ENCODE data around the gene FAIM2. TPM values are rescaled to one million over a fixed set of nuclear protein-coding genes. Genes with fewer than 3 reads are reported as not detected.

Gene FAIM2
- total and polyA plus RNA-seq, 4 donors, result 18.1 to 203 (median 130) TPM

DNA sequence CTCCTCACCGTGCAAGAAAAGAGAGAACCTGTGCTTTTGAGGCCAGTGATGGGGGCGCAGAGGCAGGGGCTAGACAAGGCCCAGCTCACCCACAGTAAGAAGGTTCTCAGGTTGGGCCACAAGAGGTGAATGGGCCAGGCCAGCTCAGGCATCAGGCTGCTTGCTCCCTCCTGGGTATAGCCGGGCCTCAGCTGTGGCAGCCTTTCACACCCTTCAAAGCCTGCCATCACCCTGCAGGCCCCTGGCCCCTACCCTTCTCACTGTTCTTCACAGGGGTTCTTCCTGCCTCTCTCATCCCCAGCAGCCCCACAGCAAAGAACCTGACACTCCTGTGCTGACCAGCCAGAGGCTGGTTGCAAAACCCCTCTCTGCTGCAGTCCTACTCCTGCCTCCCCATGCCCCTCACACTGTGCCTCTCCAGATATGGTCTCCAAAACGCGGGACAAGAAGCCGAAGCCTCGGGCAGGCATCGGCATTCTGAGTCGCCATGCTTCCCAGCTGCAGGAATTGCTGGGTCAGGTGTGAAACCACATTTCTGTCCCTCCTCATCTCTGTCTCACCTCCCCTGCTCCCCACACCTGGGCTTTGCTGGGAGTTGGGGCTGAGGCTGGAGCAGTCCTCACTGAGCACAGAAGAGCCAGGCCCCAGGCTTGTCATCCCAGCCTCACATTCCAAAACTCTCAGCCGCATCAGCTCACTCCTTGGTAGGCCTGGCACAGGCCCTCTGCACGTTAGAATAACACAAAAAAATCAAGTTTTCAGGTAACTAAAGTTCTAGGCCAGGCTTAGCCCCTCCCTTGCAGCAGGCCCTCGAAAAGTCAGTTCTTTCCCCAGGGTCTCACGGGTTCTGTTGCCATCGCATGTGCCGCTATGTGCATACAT lies 6.9 kb upstream of the FAIM2 start:
- H3K9me3 ChIP-seq (ENCODE audit: control insufficient read depth, insufficient read depth, low read length), result no peaks in the 10 kb centered on the region
- 93% methylated on average over 15 of the region's 15 CpGs for WGBS (ENCODE audit: insufficient coverage)
- H3K27ac ChIP-seq (ENCODE audit: low read depth, low read length), result no peak overlapping the region
- H3K4me1 ChIP-seq (ENCODE audit: control insufficient read depth, insufficient read depth, low read length), result peaks cover 26% of the 10 kb centered on the region
- H3K27me3 ChIP-seq (ENCODE audit: control insufficient read depth, insufficient read depth, low read length), result no peaks in the 10 kb centered on the region
- H3K4me3 ChIP-seq (ENCODE audit: low read depth, low read length), result no peak overlapping the region
- no peak for DNase-seq (ENCODE audit: low read depth in 4 of 6, low spot score in 6 of 6)
- peaks cover 2% of the 10 kb centered on the region for H3K36me3 ChIP-seq (ENCODE audit: control insufficient read depth, insufficient read depth, low read length)

DNA sequence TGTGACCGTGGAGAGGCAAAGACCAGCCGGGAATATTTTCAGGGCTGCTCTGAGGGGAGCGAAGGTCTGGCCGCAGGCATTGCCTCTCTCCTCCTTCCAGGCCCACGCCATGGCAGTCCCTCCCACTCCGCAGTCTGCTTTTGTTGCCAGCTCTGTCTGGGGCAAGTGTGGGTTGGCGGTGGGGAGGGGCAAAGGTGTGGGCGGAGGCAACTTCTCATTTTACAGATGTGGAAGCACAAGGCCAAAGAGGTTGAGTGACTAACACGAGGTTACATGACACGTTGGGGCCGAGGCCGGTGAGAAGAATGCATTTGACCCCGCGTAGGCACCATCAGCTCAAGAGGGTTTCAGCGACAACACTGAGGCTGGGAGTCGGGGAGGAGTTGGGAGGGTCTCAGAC lies 6.1 kb upstream of the FAIM2 start:
- Histone ChIP-seq H3K27ac (ENCODE audit: low read depth, low read length) (no peak overlapping the region), H3K4me1 (ENCODE audit: control insufficient read depth, insufficient read depth, low read length) (peaks cover 30% of the 10 kb centered on the region)
- 44% methylated on average over 4 of the region's 16 CpGs for WGBS (ENCODE audit: insufficient coverage)

DNA sequence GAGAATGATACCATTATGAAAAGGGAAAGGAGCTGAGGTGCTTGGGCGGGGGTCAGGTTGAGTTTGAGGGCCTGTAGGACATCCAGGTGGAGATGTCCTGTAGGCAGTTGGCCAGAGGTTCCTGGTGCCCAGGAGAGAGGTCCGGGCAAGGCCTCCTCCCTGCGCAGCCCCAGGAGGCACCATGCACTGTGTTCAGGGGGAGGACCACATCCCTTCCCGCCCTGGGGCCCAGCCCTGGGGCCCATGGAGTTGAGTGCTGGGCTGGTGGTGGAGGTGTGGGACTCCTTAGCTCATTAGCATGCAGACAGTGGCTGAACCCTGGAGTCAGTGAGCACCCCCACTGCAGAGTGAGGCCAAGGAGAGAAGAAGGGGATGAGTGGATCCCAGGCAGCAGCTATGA lies 5.7 kb upstream of the FAIM2 start:
- WGBS (ENCODE audit: insufficient coverage), result 78% methylated on average over 4 of the region's 4 CpGs
- no peak overlapping the region for H3K27ac ChIP-seq (ENCODE audit: low read depth, low read length)

More for the DNA sequence above, 6.1 kb upstream of the FAIM2 start:
- no peak overlapping the region for H3K4me3 ChIP-seq (ENCODE audit: low read depth, low read length)
- H3K36me3 ChIP-seq (ENCODE audit: control insufficient read depth, insufficient read depth, low read length), result peaks cover 2% of the 10 kb centered on the region
- no peaks in the 10 kb centered on the region for H3K27me3 ChIP-seq (ENCODE audit: control insufficient read depth, insufficient read depth, low read length)
- H3K9me3 ChIP-seq (ENCODE audit: control insufficient read depth, insufficient read depth, low read length), result no peaks in the 10 kb centered on the region
- no peak for DNase-seq (ENCODE audit: low read depth in 4 of 6, low spot score in 6 of 6)

DNA sequence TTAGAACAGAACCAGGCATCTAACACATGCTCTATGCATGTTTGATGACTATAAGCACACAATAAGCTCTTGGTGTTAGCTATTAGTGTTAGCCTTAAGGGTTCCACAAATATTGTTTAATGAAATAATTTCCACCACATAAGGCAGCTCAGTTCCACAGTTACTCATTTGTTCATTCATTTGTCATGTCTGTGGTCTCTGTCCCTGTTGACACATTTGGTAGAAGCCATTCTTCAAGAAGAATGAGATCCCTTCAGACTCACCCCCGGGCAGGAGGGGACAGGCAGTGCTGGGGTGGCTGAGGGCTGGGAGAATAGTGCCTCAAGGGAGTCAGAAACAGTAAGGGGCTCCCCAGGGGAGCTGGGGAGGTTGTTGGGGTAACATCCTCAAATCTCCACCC lies 3.7 kb upstream of the FAIM2 start:
- Histone ChIP-seq H3K4me3 (ENCODE audit: low read depth, low read length) (no peak overlapping the region), H3K9me3 (ENCODE audit: control insufficient read depth, insufficient read depth, low read length) (no peaks in the 10 kb centered on the region), H3K4me1 (ENCODE audit: control insufficient read depth, insufficient read depth, low read length) (peaks cover 40% of the 10 kb centered on the region), H3K27ac (ENCODE audit: low read depth, low read length) (no peak overlapping the region), H3K27me3 (ENCODE audit: control insufficient read depth, insufficient read depth, low read length) (no peaks in the 10 kb centered on the region), H3K36me3 (ENCODE audit: control insufficient read depth, insufficient read depth, low read length) (peaks cover 2% of the 10 kb centered on the region)
- no CpG with 5 or more reads among the region's 1 CpG for WGBS (ENCODE audit: insufficient coverage)
- DNase-seq (ENCODE audit: low read depth in 4 of 6, low spot score in 6 of 6), result peak in 1 of 6 donors; percentile 24

More for the DNA sequence above, 5.7 kb upstream of the FAIM2 start:
- H3K9me3 ChIP-seq (ENCODE audit: control insufficient read depth, insufficient read depth, low read length), result no peaks in the 10 kb centered on the region
- no peak overlapping the region for H3K4me3 ChIP-seq (ENCODE audit: low read depth, low read length)
- H3K4me1 ChIP-seq (ENCODE audit: control insufficient read depth, insufficient read depth, low read length), result peaks cover 32% of the 10 kb centered on the region
- DNase-seq (ENCODE audit: low read depth in 4 of 6, low spot score in 6 of 6), result no peak
- H3K27me3 ChIP-seq (ENCODE audit: control insufficient read depth, insufficient read depth, low read length), result no peaks in the 10 kb centered on the region
- H3K36me3 ChIP-seq (ENCODE audit: control insufficient read depth, insufficient read depth, low read length), result peaks cover 2% of the 10 kb centered on the region

DNA sequence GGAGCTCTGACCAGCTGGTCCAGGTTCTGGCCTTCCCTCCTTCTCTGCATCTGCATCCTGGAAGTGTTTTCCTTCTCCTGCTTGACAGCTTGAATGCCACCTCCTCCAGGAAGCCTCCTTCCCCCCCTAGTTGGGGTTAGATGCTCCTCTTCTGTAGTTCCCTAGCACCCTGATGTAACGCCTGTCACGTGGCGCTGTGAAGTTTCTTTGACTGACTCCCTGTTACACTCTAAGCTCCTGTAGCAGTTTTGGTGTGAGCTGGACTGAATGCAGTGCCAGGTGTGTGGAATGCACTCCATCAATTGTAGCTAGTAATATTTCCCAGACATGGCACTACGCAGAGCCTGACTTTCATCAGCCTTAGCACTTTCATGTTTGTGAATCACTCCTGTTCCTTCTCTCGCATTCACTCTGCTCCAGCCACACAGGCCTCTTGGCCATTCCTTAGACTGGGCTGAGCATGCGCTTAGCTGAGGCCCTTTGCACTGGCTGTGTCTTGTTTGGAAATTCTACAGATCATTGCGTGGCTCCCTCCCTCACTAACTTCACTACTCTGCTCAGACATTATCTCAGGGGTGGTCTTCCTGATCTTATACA lies 2.1 kb upstream of the FAIM2 start:
- no peak overlapping the region for H3K27ac ChIP-seq (ENCODE audit: low read depth, low read length)
- no peak for DNase-seq (ENCODE audit: low read depth in 4 of 6, low spot score in 6 of 6)
- peaks cover 12% of the 10 kb centered on the region for H3K36me3 ChIP-seq (ENCODE audit: control insufficient read depth, insufficient read depth, low read length)
- WGBS (ENCODE audit: insufficient coverage), result 93% methylated on average over 3 of the region's 7 CpGs
- no peaks in the 10 kb centered on the region for H3K9me3 ChIP-seq (ENCODE audit: control insufficient read depth, insufficient read depth, low read length)
- peaks cover 53% of the 10 kb centered on the region for H3K4me1 ChIP-seq (ENCODE audit: control insufficient read depth, insufficient read depth, low read length)
- no peak overlapping the region for H3K4me3 ChIP-seq (ENCODE audit: low read depth, low read length)
- no peaks in the 10 kb centered on the region for H3K27me3 ChIP-seq (ENCODE audit: control insufficient read depth, insufficient read depth, low read length)

DNA sequence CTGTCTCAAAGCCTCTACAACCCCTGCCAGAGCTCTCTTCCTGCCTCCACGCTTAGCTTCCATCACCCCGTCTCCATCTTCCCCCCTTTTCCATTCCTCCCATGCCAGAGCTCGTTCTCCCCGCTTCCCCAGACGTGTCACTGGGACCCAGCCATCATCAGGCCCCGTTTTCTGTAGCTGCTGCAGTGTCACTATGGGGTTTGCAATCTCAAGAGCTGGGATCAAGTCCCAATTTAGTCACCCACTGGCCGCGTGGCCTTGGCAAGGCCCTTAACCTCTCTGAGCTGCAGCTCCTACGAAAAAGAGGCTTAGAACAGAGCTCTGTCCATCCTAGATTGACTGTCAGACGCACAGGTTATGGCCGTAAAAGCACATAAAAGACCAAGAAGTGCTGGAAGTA lies 901 bp upstream of the FAIM2 start:
- no peak overlapping the region for H3K4me3 ChIP-seq (ENCODE audit: low read depth, low read length)
- WGBS (ENCODE audit: insufficient coverage), result 85% methylated on average over 11 of the region's 11 CpGs
- H3K9me3 ChIP-seq (ENCODE audit: control insufficient read depth, insufficient read depth, low read length), result no peaks in the 10 kb centered on the region
- peaks cover 23% of the 10 kb centered on the region for H3K36me3 ChIP-seq (ENCODE audit: control insufficient read depth, insufficient read depth, low read length)
- H3K4me1 ChIP-seq (ENCODE audit: control insufficient read depth, insufficient read depth, low read length), result peaks cover 45% of the 10 kb centered on the region
- peak overlapping the region; percentile 65 for H3K27ac ChIP-seq (ENCODE audit: low read depth, low read length)
- no peaks in the 10 kb centered on the region for H3K27me3 ChIP-seq (ENCODE audit: control insufficient read depth, insufficient read depth, low read length)
- no peak for DNase-seq (ENCODE audit: low read depth in 4 of 6, low spot score in 6 of 6)

DNA sequence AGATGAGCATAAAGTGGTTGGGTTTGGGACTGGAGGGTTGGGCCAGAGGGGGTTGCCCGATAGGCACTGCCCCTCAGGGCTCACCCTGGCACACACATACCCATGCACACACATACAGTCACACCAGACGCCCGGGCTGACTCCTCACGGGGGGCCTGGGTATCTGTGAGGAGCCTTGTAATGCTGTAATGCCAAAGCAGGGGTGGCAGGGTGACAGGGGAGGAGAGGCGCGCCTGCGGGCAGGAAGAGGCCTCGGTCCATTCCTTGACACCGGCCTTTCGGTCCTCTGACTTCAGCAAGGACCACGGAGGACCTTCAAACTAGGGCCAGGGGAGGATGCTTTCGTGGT lies 375 bp downstream of the FAIM2 start:
- H3K27ac ChIP-seq (ENCODE audit: low read depth, low read length), result peak overlapping the region; percentile 62
- peak overlapping the region; percentile 47 for H3K4me3 ChIP-seq (ENCODE audit: low read depth, low read length)
- peaks cover 31% of the 10 kb centered on the region for H3K36me3 ChIP-seq (ENCODE audit: control insufficient read depth, insufficient read depth, low read length)
- no peaks in the 10 kb centered on the region for H3K9me3 ChIP-seq (ENCODE audit: control insufficient read depth, insufficient read depth, low read length)
- peaks cover 41% of the 10 kb centered on the region for H3K4me1 ChIP-seq (ENCODE audit: control insufficient read depth, insufficient read depth, low read length)
- H3K27me3 ChIP-seq (ENCODE audit: control insufficient read depth, insufficient read depth, low read length), result no peaks in the 10 kb centered on the region
- 18% methylated on average over 8 of the region's 12 CpGs for WGBS (ENCODE audit: insufficient coverage)
- DNase-seq (ENCODE audit: low read depth in 4 of 6, low spot score in 6 of 6), result peak in 1 of 6 donors; percentile 11

DNA sequence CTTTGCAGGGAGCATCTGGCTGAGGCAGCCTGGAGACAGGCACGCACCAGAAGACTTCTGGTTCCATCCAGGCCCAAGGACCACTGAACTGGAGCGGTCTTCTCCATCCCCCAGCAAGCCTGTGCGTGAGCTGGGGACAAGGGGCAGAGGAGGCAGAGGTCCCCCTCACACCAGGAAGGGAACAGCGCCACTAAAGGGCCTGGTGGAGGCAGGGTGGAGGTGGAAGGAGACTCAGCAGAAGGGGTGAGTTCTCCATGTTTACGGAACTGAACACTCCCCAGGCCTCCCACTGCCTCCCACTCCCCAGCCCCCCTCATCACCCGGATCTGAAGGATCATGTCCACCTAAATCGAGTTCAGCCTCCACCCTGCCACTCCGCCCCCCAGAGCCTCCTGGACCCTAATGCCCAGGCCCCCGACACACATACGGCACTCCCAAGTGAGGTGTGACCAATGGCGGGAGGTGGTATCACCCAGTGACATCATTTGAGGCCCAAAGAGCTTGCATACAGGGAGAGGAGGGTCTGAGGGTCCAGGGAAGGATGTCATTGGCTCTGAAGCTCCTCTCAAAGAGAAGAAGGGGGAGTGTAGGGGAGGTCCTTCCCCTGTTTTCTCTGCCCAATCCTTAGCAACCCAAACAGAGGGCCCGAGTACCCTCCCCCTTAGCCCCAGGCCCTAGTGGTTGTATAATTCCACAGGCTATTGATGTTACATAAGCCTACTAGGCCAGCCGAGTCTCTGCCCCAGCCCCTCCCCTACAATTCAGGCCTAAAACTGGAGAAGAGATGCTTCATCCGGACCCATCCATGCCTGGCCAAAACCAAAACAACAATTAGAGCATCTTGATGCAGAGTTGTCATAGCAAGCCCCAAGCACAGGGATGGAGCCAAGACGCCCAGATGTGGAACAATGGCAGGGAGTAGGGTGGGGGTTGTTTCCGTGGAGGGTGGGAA lies 1.0 kb downstream of the FAIM2 start:
- DNase-seq (ENCODE audit: low read depth in 4 of 6, low spot score in 6 of 6), result peak; percentile 41 to 97 (median 70)
- Histone ChIP-seq H3K36me3 (ENCODE audit: control insufficient read depth, insufficient read depth, low read length) (peaks cover 35% of the 10 kb centered on the region), H3K27ac (ENCODE audit: low read depth, low read length) (peak overlapping the region; percentile 62), H3K9me3 (ENCODE audit: control insufficient read depth, insufficient read depth, low read length) (no peaks in the 10 kb centered on the region), H3K27me3 (ENCODE audit: control insufficient read depth, insufficient read depth, low read length) (no peaks in the 10 kb centered on the region), H3K4me1 (ENCODE audit: control insufficient read depth, insufficient read depth, low read length) (peaks cover 41% of the 10 kb centered on the region), H3K4me3 (ENCODE audit: low read depth, low read length) (peak overlapping the region; percentile 47)
- WGBS (ENCODE audit: insufficient coverage), result 45% methylated on average over 7 of the region's 16 CpGs

DNA sequence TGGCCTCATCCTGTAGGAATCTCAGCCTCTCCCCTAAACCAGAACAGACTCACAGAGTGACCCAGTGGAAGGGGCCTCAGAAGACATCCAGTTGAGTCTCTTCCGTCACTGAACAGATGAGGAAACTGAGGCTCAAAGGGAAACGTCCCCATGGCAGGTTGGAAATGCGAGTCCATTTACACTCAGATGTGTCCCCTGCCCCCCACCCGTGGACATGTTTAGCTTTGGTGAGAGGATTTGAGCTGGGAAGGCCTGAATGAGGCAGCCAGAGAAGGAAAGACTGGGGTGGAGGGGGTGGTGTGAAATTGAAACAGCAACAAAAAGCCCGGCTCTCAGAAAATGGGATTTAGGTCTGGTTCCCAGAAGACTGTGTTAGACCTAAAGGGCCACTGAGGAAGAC lies 1.7 kb downstream of the FAIM2 start:
- no peak for DNase-seq (ENCODE audit: low read depth in 4 of 6, low spot score in 6 of 6)
- Histone ChIP-seq H3K9me3 (ENCODE audit: control insufficient read depth, insufficient read depth, low read length) (no peaks in the 10 kb centered on the region), H3K27me3 (ENCODE audit: control insufficient read depth, insufficient read depth, low read length) (no peaks in the 10 kb centered on the region), H3K36me3 (ENCODE audit: control insufficient read depth, insufficient read depth, low read length) (peaks cover 41% of the 10 kb centered on the region), H3K4me1 (ENCODE audit: control insufficient read depth, insufficient read depth, low read length) (peaks cover 41% of the 10 kb centered on the region), H3K27ac (ENCODE audit: low read depth, low read length) (no peak overlapping the region), H3K4me3 (ENCODE audit: low read depth, low read length) (no peak overlapping the region)
- 96% methylated on average over 2 of the region's 5 CpGs for WGBS (ENCODE audit: insufficient coverage)

Data from spinal cord (tissue), 10 donors.